HCT116 (cell line): Measurements from ENCODE around the gene CKAP2L. TPM values are rescaled to one million over a fixed set of nuclear protein-coding genes. Genes with fewer than 3 reads are reported as not detected.

Source experiments
- ATAC-seq: fragments of 200-7000 bp; cut with Tn5 transposase; 2 replicates; pipeline ENCODE4 v1.9.1; 2020; ENCODE audit warnings: mild to moderate bottlenecking, moderate library complexity
- BruUV-seq: library from RNA; stranded (reverse); fragments of 400-500 nt; replicated peaks from 2 replicates; lab custom pipeline; 2021; lab: Mats Ljungman, UMichigan
- CTCF ChIA-PET: fragments of 300-600 bp; sonication (Branson Sonifier 250); formaldehyde crosslinking; loops from one replicate; lab custom pipeline; 2021; ENCODE audit warnings: antibody characterized with exemption; lab: Charles Lee
- POLR2A ChIA-PET: fragments of 300-600, 350-600 bp; sonication (Branson Sonifier 250); formaldehyde crosslinking; loops from one replicate; lab custom pipeline; 2021; ENCODE audit warnings: antibody characterized with exemption; lab: Charles Lee
- RAD21 ChIA-PET, 2 experiments: fragments of 300-600 bp; sonication (Branson Sonifier 250); formaldehyde crosslinking; loops; one replicate each; lab custom pipeline; 2023; ENCODE audit warnings: low total read pairs in 2 of 2; ENCODE audit not compliant: uncharacterized antibody in 2 of 2, unreplicated experiment in 2 of 2, low non-redundant PET in 1 of 2; lab: Charles Lee
- DNase-seq: peaks from one replicate; pipeline ENCODE4 v3.0.0-alpha.2; 2010; ENCODE audit warnings: low read depth, low spot score
- H2AFZ ChIP-seq: fragments of 200-600 bp; shearing (Covaris generic), sonication (generic); 2 replicates; pipeline ENCODE4 v1.6.1; 2017; ENCODE audit warnings: low read depth, mixed run types, mixed read lengths, antibody characterized with exemption, low read length; ENCODE audit not compliant: poor library complexity, severe bottlenecking
- H3K27ac ChIP-seq: 2 replicates; pipeline ENCODE4 v1.5.1; 2012; ENCODE audit warnings: low read depth, low read length
- H3K27me3 ChIP-seq: fragments of 200-600 bp; sonication (generic); 2 replicates; pipeline ENCODE4 v1.6.1; 2016; ENCODE audit warnings: mixed run types, low read length, mixed read lengths; ENCODE audit not compliant: insufficient read depth
- H3K36me3 ChIP-seq, 2 experiments: fragments of 200-500 bp in 1 of 2; fragments of 200-600 bp in 1 of 2; sonication (Bioruptor generic) in 1 of 2; sonication (generic) in 1 of 2; 2 replicates each; pipeline versions ENCODE4 v1.5.1 to v1.6.1; 2014 to 2016; ENCODE audit warnings: low read length in 2 of 2, inconsistent platforms in 1 of 2, mixed read lengths in 1 of 2, mixed run types in 1 of 2; ENCODE audit not compliant: insufficient read depth in 2 of 2, control insufficient read depth in 1 of 2
- H3K4me1 ChIP-seq, 2 experiments: fragments of 200-600 bp in 1 of 2; sonication (generic) in 1 of 2; 2 replicates each; pipeline versions ENCODE4 v1.5.1 to v1.6.1; 2012 to 2017; ENCODE audit warnings: low read length in 2 of 2, inconsistent platforms in 1 of 2, mild to moderate bottlenecking in 1 of 2, mixed read lengths in 1 of 2, mixed run types in 1 of 2, moderate library complexity in 1 of 2; ENCODE audit not compliant: insufficient read depth in 2 of 2, control insufficient read depth in 1 of 2
- H3K4me2 ChIP-seq: fragments of 200-600 bp; sonication (generic); 2 replicates; pipeline ENCODE4 v1.6.1; 2017; ENCODE audit warnings: mixed run types, low read length, mixed read lengths
- H3K4me3 ChIP-seq, 2 experiments: fragments of 200-600 bp in 1 of 2; sonication (generic) in 1 of 2; replicated peaks in 1 of 2; 2 replicates each; pipeline ENCODE4 v1.5.1; 2011 to 2016; ENCODE audit warnings: low read length in 2 of 2, control low read depth in 1 of 2, low read depth in 1 of 2, mild to moderate bottlenecking in 1 of 2, mixed read lengths in 1 of 2, mixed run types in 1 of 2
- H3K79me2 ChIP-seq: fragments of 200-600 bp; sonication (generic); 2 replicates; pipeline ENCODE4 v1.6.1; 2017; ENCODE audit warnings: mild to moderate bottlenecking, mixed run types, low read length, moderate library complexity, mixed read lengths; ENCODE audit not compliant: insufficient read depth
- H3K9ac ChIP-seq: fragments of 200-600 bp; sonication (generic); 2 replicates; pipeline ENCODE4 v1.6.1; 2016; ENCODE audit warnings: low read length, mixed read lengths
- H3K9me2 ChIP-seq: fragments of 200-600 bp; sonication (generic), shearing (Covaris generic); 2 replicates; pipeline ENCODE4 v1.6.1; 2017; ENCODE audit warnings: mixed run types, mild to moderate bottlenecking, moderate library complexity; ENCODE audit not compliant: insufficient read depth
- H3K9me3 ChIP-seq, 2 experiments: fragments of 200-500 bp in 1 of 2; fragments of 200-600 bp in 1 of 2; sonication (Bioruptor generic) in 1 of 2; sonication (generic) in 1 of 2; 2 replicates each; pipeline ENCODE4 v1.6.1; 2014 to 2017; ENCODE audit warnings: low read length in 2 of 2, mixed read lengths in 2 of 2, inconsistent platforms in 1 of 2, low read depth in 1 of 2, mild to moderate bottlenecking in 1 of 2, mixed run types in 1 of 2, moderate library complexity in 1 of 2; ENCODE audit not compliant: control insufficient read depth in 1 of 2, insufficient read depth in 1 of 2
- H4K20me1 ChIP-seq: fragments of 200-600 bp; sonication (generic), shearing (Covaris generic); 2 replicates; pipeline ENCODE4 v1.6.1; 2017; ENCODE audit warnings: mixed run types, mild to moderate bottlenecking, moderate library complexity; ENCODE audit not compliant: insufficient read depth
- CBX3 ChIP-seq: IDR thresholded peaks from 2 replicates; pipeline ENCODE4 v1.6.1; 2012; ENCODE audit warnings: low read depth
- CEBPB ChIP-seq: IDR thresholded peaks from 2 replicates; pipeline ENCODE4 v1.6.1; 2012; ENCODE audit warnings: low read depth
- EGR1 ChIP-seq: IDR thresholded peaks from 2 replicates; pipeline ENCODE4 v1.6.1; 2012; ENCODE audit warnings: low read depth
- ELF1 ChIP-seq: IDR thresholded peaks from 2 replicates; pipeline ENCODE4 v1.6.1; 2012; ENCODE audit warnings: low read depth, borderline replicate concordance
- EZH2 ChIP-seq: fragments of 200-600 bp; sonication (generic); IDR thresholded peaks from 2 replicates; pipeline ENCODE4 v1.6.1; 2017; ENCODE audit warnings: antibody characterized with exemption, mixed run types
- EZH2phosphoT487 ChIP-seq: fragments of 200-600 bp; IDR thresholded peaks from 2 replicates; pipeline ENCODE4 v1.6.1; 2018; ENCODE audit warnings: antibody characterized with exemption, borderline replicate concordance
- FOSL1 ChIP-seq: IDR thresholded peaks from 2 replicates; pipeline ENCODE4 v1.6.1; 2012; ENCODE audit warnings: low read depth
- JUND ChIP-seq: IDR thresholded peaks from 2 replicates; pipeline ENCODE4 v1.6.1; 2012
- MAX ChIP-seq: IDR thresholded peaks from 2 replicates; pipeline ENCODE4 v1.6.1; 2012
- POLR2AphosphoS5 ChIP-seq: IDR thresholded peaks from 2 replicates; pipeline ENCODE4 v1.6.1; 2011; ENCODE audit warnings: mild to moderate bottlenecking, low read depth, low read length, moderate library complexity
- RAD21 ChIP-seq: IDR thresholded peaks from 2 replicates; pipeline ENCODE4 v1.6.1; 2012; ENCODE audit warnings: low read depth, mild to moderate bottlenecking
- SIN3A ChIP-seq: IDR thresholded peaks from 2 replicates; pipeline ENCODE4 v1.6.1; 2012; ENCODE audit warnings: low read depth
- SP1 ChIP-seq: IDR thresholded peaks from 2 replicates; pipeline ENCODE4 v1.6.1; 2012; ENCODE audit warnings: low read depth
- SRF ChIP-seq: IDR thresholded peaks from 2 replicates; pipeline ENCODE4 v1.6.1; 2012; ENCODE audit warnings: low read depth
- TCF7L2 ChIP-seq: IDR thresholded peaks from 2 replicates; pipeline ENCODE4 v1.7.0; 2011; ENCODE audit warnings: borderline replicate concordance, inconsistent platforms; ENCODE audit not compliant: insufficient read depth, insufficient read length; ENCODE audit errors: extremely low read depth
- YY1 ChIP-seq: IDR thresholded peaks from 2 replicates; pipeline ENCODE4 v1.6.1; 2011; ENCODE audit warnings: low read length, low read depth, moderate library complexity, mild to moderate bottlenecking; ENCODE audit not compliant: insufficient replicate concordance; ENCODE audit errors: extremely low read depth
- ZFX ChIP-seq: fragments of 450-650 bp; IDR thresholded peaks from 2 replicates; pipeline ENCODE4 v1.6.1; 2017
- ZNF274 ChIP-seq: fragments of 200-500 bp; sonication (Bioruptor generic); IDR thresholded peaks from 2 replicates; pipeline ENCODE4 v1.6.1; 2014; ENCODE audit warnings: mild to moderate bottlenecking, low read depth, low read length, inconsistent platforms
- intact Hi-C: fragments of 100-400 bp; cut with micrococcal nuclease; formaldehyde crosslinking; loops from 2 replicates; pipeline ENCODE4 v1.10.0; 2022
- total RNA-seq: library from RNA; stranded (reverse); gene quantifications from one replicate; pipeline ENCODE4 v1.2.1, GENCODE V29; 2021; ENCODE audit not compliant: unreplicated experiment
- TF ChIP-seq, protein P1 (sequence below): IDR thresholded peaks from 2 replicates; pipeline ENCODE4 v1.6.1; 2012
- TF ChIP-seq, protein P2 (sequence below): IDR thresholded peaks from 2 replicates; pipeline ENCODE4 v1.6.1; 2011; ENCODE audit warnings: mild to moderate bottlenecking, low read length, moderate library complexity; ENCODE audit not compliant: insufficient replicate concordance; ENCODE audit errors: extremely low read depth

Gene CKAP2L
- total RNA-seq, 1 experiment from 2014 or later, result 27.5 TPM

DNA sequence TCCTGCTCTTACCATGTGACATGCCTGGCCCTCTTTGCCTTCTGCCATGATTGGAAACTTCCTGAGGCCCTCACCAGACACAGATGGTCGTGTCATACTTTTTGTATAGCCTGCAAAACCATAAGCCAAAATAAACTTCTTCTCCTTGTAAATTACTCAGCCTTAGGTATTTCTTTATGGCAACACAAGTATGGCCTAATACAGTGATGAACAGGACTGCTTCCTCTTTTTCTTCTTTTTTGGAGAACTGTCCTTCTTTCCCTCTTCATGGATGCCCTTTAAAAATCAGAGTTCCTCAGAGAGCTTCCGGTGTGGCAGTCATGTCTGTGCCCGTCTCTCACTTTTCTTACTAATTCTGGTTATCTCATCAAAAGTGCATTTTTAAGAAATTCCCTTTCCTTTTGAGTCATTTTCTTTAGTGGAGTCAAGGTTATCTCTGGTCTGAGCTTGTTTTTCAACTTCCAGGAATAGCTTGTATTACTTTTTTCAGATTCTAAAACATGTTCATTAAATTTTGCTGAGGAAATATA, 29.1 kb upstream of the CKAP2L start:
- no peak overlapping the region for H3K4me2 ChIP-seq
- H3K27me3 ChIP-seq, result no peaks in the 10 kb centered on the region
- H3K36me3 ChIP-seq, result no peaks in the 10 kb centered on the region
- ChIA-PET RAD21 (no interaction called here), CTCF (interaction anchor here (1.4 kb wide), 1 partner anchor 45 kb away, joined by 3 read pairs; no protein-coding TSS in a partner anchor), POLR2A (no interaction called here)
- no peak overlapping the region for H3K9ac ChIP-seq
- H4K20me1 ChIP-seq, result no peaks in the 10 kb centered on the region
- ATAC-seq, result no peak
- DNase-seq, result no peak
- intact Hi-C loops, result no loop called here
- no peak overlapping the region for H3K4me3 ChIP-seq
- no peak for TF ChIP-seq ZFX
- TF ChIP-seq EZH2phosphoT487, result no peak
- TF ChIP-seq YY1, result no peak
- TF ChIP-seq CBX3, result no peak
- TF ChIP-seq ELF1, result no peak
- TF ChIP-seq SIN3A, result no peak
- TF ChIP-seq, protein P1, sequence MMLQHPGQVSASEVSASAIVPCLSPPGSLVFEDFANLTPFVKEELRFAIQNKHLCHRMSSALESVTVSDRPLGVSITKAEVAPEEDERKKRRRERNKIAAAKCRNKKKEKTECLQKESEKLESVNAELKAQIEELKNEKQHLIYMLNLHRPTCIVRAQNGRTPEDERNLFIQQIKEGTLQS, result no peak
- TF ChIP-seq SP1, result no peak
- TF ChIP-seq MAX, result no peak
- TF ChIP-seq ZNF274, result no peak
- no peak for TF ChIP-seq RAD21
- TF ChIP-seq CEBPB, result no peak
- no peak for TF ChIP-seq SRF
- no peak for TF ChIP-seq EZH2
- no peak for TF ChIP-seq JUND
- no peak for TF ChIP-seq POLR2AphosphoS5
- TF ChIP-seq EGR1, result no peak
- no peak for TF ChIP-seq FOSL1
- TF ChIP-seq, protein P2, sequence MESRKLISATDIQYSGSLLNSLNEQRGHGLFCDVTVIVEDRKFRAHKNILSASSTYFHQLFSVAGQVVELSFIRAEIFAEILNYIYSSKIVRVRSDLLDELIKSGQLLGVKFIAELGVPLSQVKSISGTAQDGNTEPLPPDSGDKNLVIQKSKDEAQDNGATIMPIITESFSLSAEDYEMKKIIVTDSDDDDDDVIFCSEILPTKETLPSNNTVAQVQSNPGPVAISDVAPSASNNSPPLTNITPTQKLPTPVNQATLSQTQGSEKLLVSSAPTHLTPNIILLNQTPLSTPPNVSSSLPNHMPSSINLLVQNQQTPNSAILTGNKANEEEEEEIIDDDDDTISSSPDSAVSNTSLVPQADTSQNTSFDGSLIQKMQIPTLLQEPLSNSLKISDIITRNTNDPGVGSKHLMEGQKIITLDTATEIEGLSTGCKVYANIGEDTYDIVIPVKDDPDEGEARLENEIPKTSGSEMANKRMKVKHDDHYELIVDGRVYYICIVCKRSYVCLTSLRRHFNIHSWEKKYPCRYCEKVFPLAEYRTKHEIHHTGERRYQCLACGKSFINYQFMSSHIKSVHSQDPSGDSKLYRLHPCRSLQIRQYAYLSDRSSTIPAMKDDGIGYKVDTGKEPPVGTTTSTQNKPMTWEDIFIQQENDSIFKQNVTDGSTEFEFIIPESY, result no peak
- no peak for TF ChIP-seq TCF7L2
- peaks cover 0 to 4% of the 10 kb centered on the region in 2 experiments; a peak in 1 of 4 replicates for H3K4me1 ChIP-seq
- H2AFZ ChIP-seq, result no peak overlapping the region
- no peaks in the 10 kb centered on the region for H3K79me2 ChIP-seq
- H3K9me3 ChIP-seq, result no peaks in the 10 kb centered on the region
- no TSS peak for BruUV-seq
- no peaks in the 10 kb centered on the region for H3K9me2 ChIP-seq
- H3K27ac ChIP-seq, result no peak overlapping the region
